Anterior cingulate cortex (tissue), 58 donors: ENCODE data around the gene FUOM.
"Not testable (repeated sequence)": the region's sequence is repeated elsewhere in the genome, so short reads cannot be mapped to it uniquely, and the experiment has no call there.

Experiments
- DNase-seq, 58 donors: peaks; one replicate each; lab custom pipeline; 2025; lab: John Stamatoyannopoulos, UW

Gene FUOM

GRCh38 chr10:133388973-133389818, 31.4 kb upstream of the FUOM start:
- DNase-seq = no peak

DNA sequence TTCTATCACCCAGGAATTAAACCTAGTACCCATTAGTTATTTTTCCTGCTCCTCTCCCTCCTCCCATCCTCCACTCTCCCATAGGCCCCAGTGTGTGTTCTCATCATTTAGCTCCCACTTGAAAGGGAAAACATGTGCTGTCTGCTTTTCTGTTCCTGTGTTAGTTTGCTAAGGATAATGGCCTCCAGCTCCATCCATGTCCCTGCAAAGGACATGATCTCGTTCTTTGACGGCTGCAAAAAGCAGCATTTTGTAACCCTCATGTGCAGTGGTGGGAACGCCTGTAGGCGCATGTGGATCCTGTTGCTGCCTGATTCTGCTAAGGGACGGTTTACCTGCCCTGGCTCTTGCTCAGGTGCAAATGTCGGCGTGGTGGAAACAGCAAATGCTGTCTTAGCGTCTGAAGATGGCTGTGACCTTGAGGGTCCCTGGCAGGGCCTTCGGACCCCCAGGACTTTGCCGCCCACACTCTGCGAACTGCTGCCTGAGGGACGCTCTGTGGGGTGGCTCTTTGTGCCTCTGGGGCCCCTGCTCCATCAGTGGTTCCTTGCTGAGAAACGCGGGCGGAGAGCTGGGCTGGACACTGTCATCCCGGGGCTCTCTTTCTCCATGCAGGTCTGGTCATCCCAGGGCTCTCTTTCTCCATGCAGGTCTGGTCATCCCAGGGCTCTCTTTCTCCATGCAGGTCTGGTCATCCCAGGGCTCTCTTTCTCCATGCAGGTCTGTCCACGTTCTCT, 30.6 kb upstream of the FUOM start:
- DNase-seq = peak in 1 of 58 donors; percentile 10

- not testable (repeated sequence) for DNase-seq
Measured at GRCh38 chr10:133386951-133387350, 29.1 kb upstream of the FUOM start.

DNA sequence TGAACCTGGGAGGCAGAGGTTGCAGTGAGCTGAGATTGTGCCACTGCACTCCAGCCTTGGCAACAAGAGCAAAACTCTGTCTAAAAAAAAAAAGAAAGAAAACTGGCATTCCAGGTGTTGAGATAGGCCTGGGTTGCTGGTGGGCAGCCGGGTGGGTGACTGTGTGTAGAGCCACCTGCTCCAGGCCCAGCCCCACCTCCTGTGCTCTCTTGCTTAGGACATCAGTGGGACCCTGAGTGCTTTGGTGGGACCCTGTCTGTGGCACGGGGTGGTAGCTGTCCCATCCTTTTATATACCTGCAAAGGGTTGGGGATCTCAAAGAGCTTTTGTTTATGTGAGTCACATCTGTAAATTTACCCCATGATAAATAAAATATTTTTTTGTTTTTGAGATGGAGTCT, 27.4 kb upstream of the FUOM start:
- DNase-seq = no peak

DNA sequence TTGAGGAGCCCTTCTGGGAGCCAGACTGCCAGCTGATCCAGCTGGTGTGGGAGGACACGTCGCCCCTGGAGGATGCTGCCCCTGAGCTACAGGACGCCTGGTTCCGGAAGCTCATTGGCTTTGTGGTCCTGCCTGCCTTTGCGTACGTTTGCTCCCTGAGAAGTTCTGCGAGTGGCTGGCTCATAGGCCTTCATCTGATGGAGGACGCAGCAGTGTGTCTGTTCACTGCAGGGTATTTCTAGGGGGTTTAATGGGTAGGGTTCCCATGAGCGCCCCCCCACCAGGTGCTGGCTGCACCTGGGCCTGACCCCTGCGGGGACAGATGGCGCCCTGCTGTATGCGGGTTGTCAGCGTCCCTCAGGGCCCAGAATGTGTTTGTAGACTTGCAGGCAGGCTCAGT, 26.3 kb upstream of the FUOM start:
- DNase-seq = no peak

GRCh38 chr10:133383551-133383950, 25.7 kb upstream of the FUOM start:
- DNase-seq = no peak

- no peak for DNase-seq
Measured at GRCh38 chr10:133381036-133381435, 23.2 kb upstream of the FUOM start.

GRCh38 chr10:133379801-133380666, 22.2 kb upstream of the FUOM start:
- peak in 25 of 58 donors; percentile 17 to 70 (median 42) for DNase-seq

DNA sequence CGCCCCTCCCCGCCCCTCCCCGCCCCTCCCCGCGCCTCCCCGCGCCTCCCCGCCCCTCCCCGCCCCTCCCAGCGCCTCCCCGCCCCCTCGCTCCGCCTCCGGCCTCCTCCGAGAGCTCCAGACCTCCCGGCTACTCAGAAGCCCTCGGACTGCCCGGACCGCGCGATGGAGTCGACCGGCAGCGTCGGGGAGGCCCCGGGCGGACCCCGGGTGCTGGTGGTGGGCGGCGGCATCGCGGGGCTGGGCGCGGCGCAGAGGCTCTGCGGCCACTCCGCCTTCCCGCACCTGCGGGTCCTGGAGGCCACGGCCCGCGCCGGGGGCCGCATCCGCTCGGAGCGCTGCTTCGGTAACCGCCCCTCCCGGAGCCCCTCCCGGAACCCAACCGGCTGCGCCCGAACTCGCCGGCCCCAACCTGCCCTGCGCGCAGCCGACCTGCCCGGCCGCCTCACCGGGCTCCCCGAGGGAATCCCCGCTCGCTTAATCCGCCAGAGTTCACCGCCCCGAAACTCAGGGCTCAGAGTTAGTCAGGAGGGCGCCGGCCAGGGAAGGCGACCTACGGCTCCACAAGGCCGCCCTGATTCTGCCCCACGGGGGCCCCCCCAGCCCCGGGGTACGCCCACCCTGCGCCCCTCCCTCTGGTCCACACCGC, 21.5 kb upstream of the FUOM start, which contains the start of gene PAOX:
Gene PAOX, plus strand, starts transcription at position 111 of the 649 bp plus-strand sequence. Its CDS starts 55 bp downstream, at position 166.
- peak in 45 of 58 donors; percentile 16 to 75 (median 52) for DNase-seq

- DNase-seq = peak in 52 of 58 donors; percentile 27 to 83 (median 60)
Measured at GRCh38 chr10:133378251-133379096, 20.7 kb upstream of the FUOM start.

- no peak for DNase-seq
Measured at GRCh38 chr10:133377818-133378250, 20.0 kb upstream of the FUOM start.

DNA sequence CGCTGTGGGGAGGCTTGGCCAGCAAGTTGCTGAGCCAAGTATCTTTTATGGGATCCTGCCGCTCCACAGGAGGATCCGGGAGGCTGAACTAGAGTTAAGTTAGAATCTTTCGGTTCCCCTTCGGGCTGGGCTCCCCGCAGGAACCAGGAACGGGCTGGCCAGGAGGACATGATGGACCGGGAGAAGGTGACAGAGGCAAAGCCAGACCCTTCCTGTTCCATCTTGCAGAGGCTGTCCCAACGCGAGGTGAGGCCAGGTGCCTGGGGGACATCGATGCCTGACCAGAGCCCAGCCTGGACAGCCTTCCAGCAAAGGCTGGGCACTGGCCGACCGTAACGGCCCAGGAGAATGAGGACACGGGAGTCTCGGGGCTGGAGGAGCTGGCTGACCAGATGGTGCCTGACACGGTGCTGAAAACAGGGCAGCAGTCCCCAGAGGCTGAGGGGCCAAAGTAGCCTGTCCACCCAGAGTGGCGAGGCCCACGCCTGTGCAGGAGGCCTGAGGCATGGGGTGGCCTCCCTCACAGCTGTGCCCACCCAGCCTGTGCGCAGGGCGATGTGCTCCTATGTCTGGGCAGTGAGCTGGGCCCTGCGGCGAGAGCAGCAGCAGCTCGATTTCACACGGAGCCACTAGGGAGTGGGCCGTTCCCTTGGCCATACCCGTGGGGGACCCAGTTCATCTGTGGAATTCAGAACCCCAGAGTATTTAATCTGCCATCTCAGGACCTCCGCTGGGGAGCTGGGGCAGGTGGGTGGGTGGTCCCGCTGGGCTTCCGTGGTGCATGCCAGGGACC, 19.4 kb upstream of the FUOM start:
- DNase-seq = no peak

- not testable (repeated sequence) for DNase-seq
Measured at GRCh38 chr10:133376183-133376582, 18.4 kb upstream of the FUOM start.

DNA sequence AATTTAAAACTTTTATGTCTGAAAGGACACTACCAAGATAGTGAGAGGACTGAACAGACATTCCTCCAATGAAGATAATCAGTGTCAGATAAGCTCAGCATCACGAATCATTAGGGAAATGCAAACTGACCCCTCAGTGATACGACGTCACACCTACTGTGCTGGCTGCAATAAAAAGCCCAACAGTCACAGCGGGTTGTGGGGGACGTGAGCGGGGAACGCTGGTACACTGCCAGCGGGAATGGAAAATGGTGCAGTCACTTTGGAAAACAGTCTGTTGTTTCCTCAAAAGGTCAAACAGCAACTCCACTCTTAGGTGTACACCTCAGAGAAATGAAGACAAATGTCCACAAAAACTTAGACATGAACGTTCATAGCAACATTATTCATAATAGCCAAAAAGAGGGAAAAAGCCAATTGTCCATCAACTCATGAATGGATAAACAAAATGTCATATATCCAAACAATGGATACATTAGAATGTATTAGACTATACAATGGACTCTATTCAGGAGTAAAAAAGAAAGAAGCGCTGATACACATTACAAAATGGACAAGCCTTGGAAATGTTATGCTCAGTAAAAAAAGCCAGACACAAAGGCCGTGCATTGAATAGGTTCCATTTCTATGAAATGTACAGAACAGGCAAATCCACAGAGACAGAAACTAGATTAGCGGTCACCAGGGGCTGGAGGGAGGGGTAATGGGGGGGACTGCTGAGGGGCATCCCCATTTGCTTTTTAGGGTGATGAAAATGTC, 17.7 kb upstream of the FUOM start:
- DNase-seq = peak in 5 of 58 donors; percentile 8 to 43 (median 18)

GRCh38 chr10:133373174-133374090, 15.6 kb upstream of the FUOM start, which contains the start of gene ECHS1:
Gene ECHS1, minus strand, starts transcription at chr10:133373354. Its CDS starts 21 bp downstream, at chr10:133373333.
- DNase-seq = peak; percentile 32 to 96 (median 90)

GRCh38 chr10:133372507-133372906, 14.7 kb upstream of the FUOM start:
- peak in 1 of 58 donors; percentile 40 for DNase-seq
